ENCODE results near the gene DLG5.

Gene DLG5

DNA sequence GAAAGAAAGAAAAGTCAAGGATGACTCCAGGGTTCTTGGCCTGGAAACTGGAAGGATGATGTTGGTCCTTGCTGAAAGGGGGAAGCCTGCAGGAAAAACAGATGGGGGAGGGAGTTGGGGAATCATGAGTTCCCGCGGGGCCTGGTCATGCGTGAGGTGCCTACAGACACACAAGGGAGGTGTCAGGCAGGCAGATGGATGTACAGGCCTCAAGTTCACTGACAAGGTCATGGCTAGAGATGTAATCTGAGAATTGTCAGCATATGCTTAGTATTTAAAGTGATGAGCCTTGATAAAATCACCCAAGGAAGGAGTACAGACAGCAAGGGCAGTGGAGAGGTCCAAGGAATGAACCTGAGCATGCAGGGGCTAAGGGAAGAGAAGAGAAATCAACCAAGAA lies 46.8 kb downstream of the DLG5 start:
- TF ChIP-seq ZNF274 (IDR thresholded peaks at IDR 0.05; ENCODE audit: low read depth, low read length) = no peak
- no peak overlapping the region for H3K4me3 ChIP-seq (ENCODE audit: low read length)

DNA sequence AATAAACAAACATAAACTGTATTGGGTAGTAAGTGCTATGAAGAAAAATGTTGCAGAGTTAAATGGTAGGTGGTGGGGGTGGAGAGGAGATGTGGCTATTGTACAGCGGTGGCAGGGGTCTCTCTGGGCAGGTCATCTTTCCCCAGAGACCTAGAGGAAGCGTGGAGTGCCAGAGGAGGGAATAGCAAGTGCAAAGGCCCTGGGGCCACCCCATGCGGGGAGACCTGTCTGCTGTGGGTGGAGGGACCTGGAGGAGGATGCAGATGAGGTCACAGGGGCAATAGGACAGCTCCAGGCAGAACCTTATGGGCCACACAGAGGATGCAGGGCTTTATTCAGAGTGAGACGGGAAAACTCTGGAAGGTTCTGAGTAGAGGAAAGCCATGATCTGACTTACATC lies 47.5 kb downstream of the DLG5 start:
- H3K4me3 ChIP-seq (ENCODE audit: low read length) = no peak overlapping the region
- no peak for TF ChIP-seq ZNF274 (IDR thresholded peaks at IDR 0.05; ENCODE audit: low read depth, low read length)

DNA sequence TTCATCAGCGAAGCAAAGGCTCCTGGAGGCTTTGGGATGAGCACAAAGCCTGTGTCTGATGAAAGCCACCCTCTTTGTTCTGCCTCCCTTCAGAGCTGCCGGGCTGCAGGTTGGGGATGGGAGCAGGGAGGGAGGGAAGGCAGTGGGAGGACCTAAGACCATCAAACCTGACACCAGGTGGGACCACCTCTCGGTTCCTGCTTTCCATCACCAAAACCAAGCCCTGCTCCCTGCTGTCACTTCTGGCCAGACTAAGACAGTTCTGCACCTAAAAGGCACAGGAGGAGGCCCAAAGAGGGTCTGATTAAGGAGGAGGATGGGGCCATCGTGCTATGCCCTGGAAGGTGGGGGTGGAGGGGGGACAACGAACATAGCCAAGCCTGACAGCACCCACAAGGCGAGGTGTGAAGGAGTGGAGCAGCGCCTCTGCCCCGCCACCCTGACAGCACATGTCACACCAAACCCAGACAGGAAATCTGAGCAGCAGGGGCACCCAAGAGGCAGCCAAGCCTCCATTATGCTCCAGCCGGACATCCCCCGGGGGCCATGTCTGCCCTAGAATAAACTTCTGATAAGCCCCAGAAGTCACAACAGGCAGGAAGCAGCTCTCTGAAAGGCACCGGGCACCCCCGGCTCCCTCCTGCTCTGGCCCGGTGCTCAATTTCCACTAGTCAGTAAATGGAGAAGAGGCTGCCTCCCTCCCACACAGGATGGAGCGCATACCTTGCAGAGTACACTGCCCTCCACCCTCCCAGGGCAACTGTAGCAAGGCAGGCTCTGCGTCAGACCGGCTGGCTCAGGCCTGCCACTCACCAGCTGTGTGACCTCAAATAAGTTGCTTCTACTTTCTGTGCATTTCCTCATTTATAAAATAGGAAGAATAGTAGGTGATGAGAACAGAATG lies 48.9 kb downstream of the DLG5 start:
- no peak for TF ChIP-seq ZNF274 (IDR thresholded peaks at IDR 0.05; ENCODE audit: low read depth, low read length)
- H3K4me3 ChIP-seq (ENCODE audit: low read length) = no peak overlapping the region

DNA sequence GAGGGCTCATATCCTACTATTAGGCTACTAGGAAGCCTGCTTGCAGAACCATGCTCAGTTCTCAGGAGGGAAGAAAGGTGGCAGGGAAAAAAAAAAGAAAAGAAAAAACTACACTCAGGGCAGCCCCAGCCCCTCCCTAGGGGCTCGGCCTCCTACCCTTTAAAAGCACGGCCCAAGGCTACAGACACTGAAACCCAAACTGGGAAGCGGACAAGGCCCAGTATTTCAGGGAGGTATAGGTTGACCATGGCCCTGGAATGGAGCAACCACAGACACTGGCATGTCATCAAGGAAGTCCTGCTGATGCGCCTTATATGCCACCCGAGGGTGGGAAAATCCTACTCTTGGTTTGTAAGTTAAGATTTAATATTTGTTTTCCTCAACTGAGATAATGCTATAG lies 50.8 kb downstream of the DLG5 start:
- H3K4me3 ChIP-seq (ENCODE audit: low read length) = no peak overlapping the region
- no peak for TF ChIP-seq ZNF274 (IDR thresholded peaks at IDR 0.05; ENCODE audit: low read depth, low read length)

- no peak for TF ChIP-seq ZNF274 (IDR thresholded peaks at IDR 0.05; ENCODE audit: low read depth, low read length)
- no peak overlapping the region for H3K4me3 ChIP-seq (ENCODE audit: low read length)
Observed at GRCh38 chr10:77874872-77875271, 51.7 kb downstream of the DLG5 start.

DNA sequence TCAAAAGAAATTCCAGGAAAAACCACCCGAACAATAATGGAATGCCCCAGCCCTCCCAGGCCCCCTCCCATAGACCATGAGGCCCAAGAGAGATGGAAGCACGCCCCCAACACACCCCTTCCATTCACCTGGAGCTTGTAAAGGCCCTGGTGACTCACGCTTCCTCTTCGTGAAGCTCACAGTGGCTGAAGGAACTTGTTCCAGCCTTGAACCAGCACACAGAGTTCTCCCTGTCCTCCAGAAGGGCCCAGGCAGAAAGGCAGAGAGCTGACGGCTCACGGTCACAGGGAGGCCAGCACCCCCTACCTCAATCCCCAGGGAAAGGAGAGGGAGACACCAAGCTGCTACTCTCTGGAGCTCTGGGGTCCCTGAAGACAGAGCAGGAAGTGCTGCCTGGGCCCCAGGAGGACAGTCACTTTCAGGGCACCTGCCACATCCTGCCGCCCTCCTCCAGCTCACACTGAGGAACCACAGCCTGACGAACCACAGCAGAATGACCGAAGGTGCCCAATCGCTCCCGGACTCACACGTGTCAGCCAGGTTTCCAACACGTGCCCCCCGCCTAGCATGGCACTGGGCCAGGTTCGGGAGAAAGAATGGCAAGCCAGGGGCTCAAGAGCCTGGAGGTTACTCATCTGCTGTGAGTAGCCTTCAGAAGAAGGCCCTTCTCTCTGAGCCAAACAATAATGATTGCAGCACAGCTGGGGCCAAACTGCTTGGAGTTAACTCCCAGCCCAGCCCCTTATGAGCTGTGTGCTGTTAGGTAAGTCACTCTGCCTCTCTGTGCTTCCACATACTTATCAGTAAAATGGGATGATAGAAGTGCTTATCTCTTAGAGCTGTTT lies 52.8 kb downstream of the DLG5 start:
- H3K4me3 ChIP-seq (ENCODE audit: low read length) = no peak overlapping the region
- no peak for TF ChIP-seq ZNF274 (IDR thresholded peaks at IDR 0.05; ENCODE audit: low read depth, low read length)

- no peak overlapping the region for H3K4me3 ChIP-seq (ENCODE audit: low read length)
- TF ChIP-seq ZNF274 (IDR thresholded peaks at IDR 0.05; ENCODE audit: low read depth, low read length) = no peak
Observed at GRCh38 chr10:77872947-77873535, 53.5 kb downstream of the DLG5 start.

- H3K4me3 ChIP-seq (ENCODE audit: low read length) = no peak overlapping the region
- no peak for TF ChIP-seq ZNF274 (IDR thresholded peaks at IDR 0.05; ENCODE audit: low read depth, low read length)
Observed at GRCh38 chr10:77872151-77872946, 54.2 kb downstream of the DLG5 start.

- no peak for TF ChIP-seq ZNF274 (IDR thresholded peaks at IDR 0.05; ENCODE audit: low read depth, low read length)
Observed at GRCh38 chr10:77869626-77870420, 56.7 kb downstream of the DLG5 start.

GRCh38 chr10:77868523-77868922 lies 58.0 kb downstream of the DLG5 start:
- no peak for TF ChIP-seq ZNF274 (IDR thresholded peaks at IDR 0.05; ENCODE audit: low read depth, low read length)
- H3K4me3 ChIP-seq (ENCODE audit: low read length) = no peak overlapping the region

More at GRCh38 chr10:77869626-77870420, 56.7 kb downstream of the DLG5 start:
- no peak overlapping the region for H3K4me3 ChIP-seq (ENCODE audit: low read length)

- TF ChIP-seq ZNF274 (IDR thresholded peaks at IDR 0.05; ENCODE audit: low read depth, low read length) = no peak
- no peak overlapping the region for H3K4me3 ChIP-seq (ENCODE audit: low read length)
Observed at GRCh38 chr10:77867124-77867719, 59.3 kb downstream of the DLG5 start.

- no peak for TF ChIP-seq ZNF274 (IDR thresholded peaks at IDR 0.05; ENCODE audit: low read depth, low read length)
- H3K4me3 ChIP-seq (ENCODE audit: low read length) = no peak overlapping the region
Observed at GRCh38 chr10:77866598-77866997, 60.0 kb downstream of the DLG5 start.
